ENCODE data around the gene LYPD1.

GRCh38 chr2:132716954-132717353 is 46.9 kb upstream of the LYPD1 start:
- TF ChIP-seq CTCF (conservative IDR thresholded peaks at IDR 0.05) (no peak), ZFX (IDR thresholded peaks at IDR 0.05) (no peak)

All from C4-2B (cell line).